HG02973 (cell line): ENCODE measurements around the gene GPC5.

Experiments
- ATAC-seq: cut with Tn5 transposase; IDR thresholded peaks from one replicate; pipeline ENCODE4 v1.9.1; 2021; ENCODE audit warnings: moderate library complexity; ENCODE audit not compliant: unreplicated experiment

GPC5 gene

DNA sequence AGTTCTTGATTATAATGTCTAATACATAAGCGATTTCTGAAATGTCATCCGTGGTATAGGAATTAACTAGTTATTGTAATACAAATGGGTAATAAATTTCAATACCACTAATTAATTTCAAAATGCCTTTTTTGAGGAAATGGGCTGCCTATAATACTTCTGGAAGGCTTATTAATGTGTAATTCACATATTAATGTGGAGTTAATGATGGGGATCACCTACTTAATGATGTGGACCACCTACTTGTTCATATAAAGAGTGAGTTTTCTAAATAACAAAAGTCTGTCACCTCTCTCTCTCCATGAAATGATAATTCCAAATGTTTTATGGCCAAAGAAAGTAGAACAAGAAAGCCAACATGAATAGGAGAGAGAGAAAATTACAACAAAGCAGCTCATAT is 914.4 kb downstream of the GPC5 start:
- no peak for ATAC-seq

- no peak for ATAC-seq
Observed at GRCh38 chr13:92313382-92313781, 915.0 kb downstream of the GPC5 start.

GRCh38 chr13:92315265-92315664 is 916.8 kb downstream of the GPC5 start:
- no peak for ATAC-seq

- no peak for ATAC-seq
Observed at GRCh38 chr13:92316030-92316429, 917.6 kb downstream of the GPC5 start.

DNA sequence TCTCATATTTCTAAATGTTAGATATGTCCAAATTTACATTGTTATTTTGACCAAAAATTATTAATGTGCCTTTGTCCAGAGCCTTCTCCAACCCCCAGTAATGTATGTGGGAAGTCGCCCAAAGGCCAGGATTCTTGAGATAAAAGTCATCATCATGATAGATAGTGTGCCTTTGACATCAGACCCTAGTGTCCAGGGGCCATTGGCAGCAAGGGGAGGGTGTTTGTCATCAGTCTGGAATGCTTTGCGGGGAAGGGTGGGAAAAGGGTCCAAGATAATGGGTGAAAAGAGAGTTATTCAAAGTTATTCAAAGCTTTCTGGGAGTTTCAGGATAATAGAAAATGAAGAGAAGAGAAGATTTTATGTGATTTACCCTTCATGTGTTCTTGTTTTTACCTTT is 918.6 kb downstream of the GPC5 start:
- no peak for ATAC-seq

GRCh38 chr13:92320323-92320722 is 921.9 kb downstream of the GPC5 start:
- no peak for ATAC-seq

DNA sequence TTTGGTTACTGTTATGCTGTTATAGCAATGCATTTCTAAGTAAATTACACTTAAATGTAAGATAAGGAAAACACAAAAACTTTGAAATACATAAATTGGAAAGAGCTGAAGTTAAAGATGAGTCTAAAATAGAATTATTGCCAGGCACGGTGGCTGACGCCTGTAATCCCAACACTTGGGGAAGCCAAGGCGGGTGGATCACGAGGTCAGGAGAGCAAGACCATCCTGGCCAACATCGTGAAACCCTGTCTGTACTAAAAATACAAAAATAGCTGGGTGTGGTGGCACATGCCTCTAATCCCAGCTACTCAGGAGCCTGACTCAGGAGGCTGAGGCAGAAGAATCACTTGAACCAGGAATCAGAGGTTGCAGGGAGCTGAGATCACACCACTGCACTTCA is 922.8 kb downstream of the GPC5 start:
- no peak for ATAC-seq

- no peak for ATAC-seq
Observed at GRCh38 chr13:92345627-92346026, 947.2 kb downstream of the GPC5 start.

DNA sequence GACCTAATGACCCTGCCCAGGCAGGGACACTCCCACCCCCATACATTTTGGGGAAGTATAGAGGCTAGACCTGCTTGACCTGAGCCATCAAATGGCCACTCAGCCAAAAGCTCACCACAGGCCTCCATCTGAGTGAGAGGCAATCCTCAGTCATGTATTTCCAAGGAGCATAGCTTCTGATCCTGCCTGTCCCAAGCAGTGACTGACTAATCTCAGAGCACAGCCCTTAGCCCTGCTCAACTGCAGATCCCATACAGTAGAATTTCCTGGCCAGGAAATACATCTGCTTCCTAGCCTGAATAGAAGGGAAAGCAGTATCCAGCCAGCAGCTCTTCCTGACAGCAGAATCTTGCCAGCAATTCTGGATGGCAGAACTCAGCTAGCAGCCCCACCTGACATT is 947.6 kb downstream of the GPC5 start:
- no peak for ATAC-seq

DNA sequence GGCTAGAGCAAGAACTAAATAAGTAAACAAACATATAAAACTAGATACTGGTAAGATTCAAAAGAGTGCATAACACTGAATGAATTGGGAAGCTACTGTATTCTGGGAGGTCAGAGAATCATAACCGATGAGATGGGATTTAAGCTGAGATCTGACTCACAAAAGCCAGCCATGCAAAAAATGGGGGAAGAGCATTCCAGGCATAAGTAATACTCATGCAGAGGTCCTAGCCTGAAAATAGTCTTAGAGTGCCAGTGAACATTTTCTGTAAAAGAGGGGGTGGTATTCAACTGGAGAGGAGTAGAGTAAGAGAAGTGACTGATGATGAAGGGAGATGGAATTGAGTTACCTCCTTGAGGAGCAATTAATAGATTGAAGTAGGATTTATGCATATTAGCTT is 956.2 kb downstream of the GPC5 start:
- no peak for ATAC-seq

- no peak for ATAC-seq
Observed at GRCh38 chr13:92355213-92355612, 956.8 kb downstream of the GPC5 start.

DNA sequence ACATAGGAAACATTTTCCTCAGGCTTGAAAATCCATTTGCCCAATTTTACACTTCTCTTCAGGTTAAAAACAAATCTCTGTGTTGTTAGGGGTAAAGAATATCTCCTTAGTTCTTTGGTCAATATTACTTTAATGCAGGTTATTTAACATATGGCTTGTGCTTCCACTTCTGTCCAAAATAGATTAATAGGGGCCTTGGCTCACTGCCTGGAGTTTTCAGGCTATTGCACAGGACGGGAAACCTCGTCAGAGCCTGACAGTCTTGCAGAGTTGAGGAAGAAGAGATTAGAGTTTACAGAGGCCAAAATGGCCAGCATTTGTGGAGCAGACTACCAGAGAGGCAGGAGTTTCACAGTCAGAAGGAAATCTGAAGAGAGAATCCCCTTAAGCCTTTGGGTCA is 964.3 kb downstream of the GPC5 start:
- no peak for ATAC-seq

GRCh38 chr13:92365904-92366303 is 967.5 kb downstream of the GPC5 start:
- ATAC-seq: no peak

- ATAC-seq: no peak
Observed at GRCh38 chr13:92377396-92377795, 979.0 kb downstream of the GPC5 start.

DNA sequence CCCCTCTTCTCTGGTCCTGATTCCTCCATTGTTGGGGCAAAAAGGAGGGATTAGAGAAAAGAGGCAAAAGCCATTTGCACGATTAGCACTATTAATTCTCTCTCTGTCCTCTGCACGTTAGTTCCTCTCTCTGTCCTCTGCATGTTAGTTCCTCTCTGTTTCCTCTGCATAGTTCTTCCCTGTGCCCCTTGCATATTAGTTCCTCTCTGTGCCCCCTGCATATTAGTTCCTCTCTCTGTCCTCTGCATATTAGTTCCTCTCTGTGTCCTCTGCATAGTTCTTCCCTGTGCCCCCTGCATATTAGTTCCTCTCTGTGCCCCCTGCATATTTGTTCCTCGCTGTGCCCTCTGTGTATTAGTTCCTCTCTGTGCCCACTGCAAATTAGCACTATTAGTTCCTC is 981.0 kb downstream of the GPC5 start:
- ATAC-seq: no peak

- no peak for ATAC-seq
Observed at GRCh38 chr13:92384410-92384809, 986.0 kb downstream of the GPC5 start.

- no peak for ATAC-seq
Observed at GRCh38 chr13:92387245-92387644, 988.8 kb downstream of the GPC5 start.

DNA sequence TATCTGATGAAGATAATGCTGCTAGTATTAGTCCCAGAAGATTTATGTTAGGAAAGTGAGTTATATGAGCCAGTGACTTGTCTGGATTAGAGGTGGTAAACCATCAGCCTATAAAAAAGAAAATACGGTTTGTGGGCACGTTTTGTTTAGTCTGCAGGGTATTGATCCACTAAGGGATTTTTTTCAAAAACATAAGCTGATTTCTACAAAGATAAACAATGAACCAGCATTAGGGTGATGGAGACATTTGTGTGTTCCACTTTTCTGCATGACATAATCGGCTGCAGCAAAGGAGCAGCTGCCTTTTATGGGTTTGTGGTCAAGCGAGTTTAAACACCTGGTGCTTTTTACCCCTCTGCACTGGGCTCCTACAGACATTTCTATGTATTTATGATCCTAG is 991.8 kb downstream of the GPC5 start:
- no peak for ATAC-seq

GRCh38 chr13:92403606-92404005 is 1005.2 kb downstream of the GPC5 start:
- no peak for ATAC-seq

GRCh38 chr13:92407858-92408257 is 1009.4 kb downstream of the GPC5 start:
- no peak for ATAC-seq

- no peak for ATAC-seq
Observed at GRCh38 chr13:92412481-92412880, 1014.1 kb downstream of the GPC5 start.

DNA sequence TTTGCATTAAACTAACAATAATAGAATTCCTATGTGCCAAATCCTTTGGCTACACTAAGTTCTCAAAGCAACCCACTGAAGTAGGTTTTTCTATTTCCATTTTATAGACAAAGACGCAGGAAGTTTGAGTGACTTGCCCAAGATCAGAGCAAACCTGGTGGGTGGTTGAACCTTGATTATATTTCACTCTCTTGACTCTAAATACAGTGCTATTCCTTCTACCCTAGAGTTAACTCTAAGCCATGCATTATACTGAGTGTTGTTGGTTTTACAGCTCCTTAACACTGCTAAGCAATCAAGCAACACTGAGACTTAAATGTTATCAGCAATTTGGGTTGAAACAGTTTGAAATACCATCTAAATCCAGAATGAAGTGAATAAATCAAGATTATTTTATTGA is 1014.6 kb downstream of the GPC5 start:
- no peak for ATAC-seq

DNA sequence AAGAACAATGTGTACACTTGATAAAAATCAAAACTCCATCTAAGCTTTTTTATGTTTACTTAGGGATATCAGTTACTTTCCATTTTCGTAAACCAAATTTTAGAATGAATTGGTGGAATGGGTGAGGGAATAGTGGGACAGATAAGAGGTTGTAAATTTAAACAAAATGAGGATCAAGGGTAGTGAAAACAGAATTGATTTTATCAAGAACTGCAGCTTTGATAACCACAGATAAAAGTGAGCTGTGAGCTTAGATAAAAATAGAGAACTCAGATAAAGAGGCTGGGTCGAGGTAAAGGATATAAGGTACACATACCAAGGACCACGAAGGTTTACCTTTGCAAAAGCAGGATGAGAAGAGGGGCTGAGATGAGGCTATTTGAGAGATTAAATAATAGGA is 1015.0 kb downstream of the GPC5 start:
- no peak for ATAC-seq

GRCh38 chr13:92414851-92415250 is 1016.4 kb downstream of the GPC5 start:
- no peak for ATAC-seq
